Inflammatory macrophage treated with lipopolysaccharide for 4 hours (primary cell): ENCODE results near the gene HSPA12B.

Source experiments
- DNase-seq: peaks from one replicate; pipeline ENCODE4 v3.0.0-alpha.2; 2020

The HSPA12B gene

DNA sequence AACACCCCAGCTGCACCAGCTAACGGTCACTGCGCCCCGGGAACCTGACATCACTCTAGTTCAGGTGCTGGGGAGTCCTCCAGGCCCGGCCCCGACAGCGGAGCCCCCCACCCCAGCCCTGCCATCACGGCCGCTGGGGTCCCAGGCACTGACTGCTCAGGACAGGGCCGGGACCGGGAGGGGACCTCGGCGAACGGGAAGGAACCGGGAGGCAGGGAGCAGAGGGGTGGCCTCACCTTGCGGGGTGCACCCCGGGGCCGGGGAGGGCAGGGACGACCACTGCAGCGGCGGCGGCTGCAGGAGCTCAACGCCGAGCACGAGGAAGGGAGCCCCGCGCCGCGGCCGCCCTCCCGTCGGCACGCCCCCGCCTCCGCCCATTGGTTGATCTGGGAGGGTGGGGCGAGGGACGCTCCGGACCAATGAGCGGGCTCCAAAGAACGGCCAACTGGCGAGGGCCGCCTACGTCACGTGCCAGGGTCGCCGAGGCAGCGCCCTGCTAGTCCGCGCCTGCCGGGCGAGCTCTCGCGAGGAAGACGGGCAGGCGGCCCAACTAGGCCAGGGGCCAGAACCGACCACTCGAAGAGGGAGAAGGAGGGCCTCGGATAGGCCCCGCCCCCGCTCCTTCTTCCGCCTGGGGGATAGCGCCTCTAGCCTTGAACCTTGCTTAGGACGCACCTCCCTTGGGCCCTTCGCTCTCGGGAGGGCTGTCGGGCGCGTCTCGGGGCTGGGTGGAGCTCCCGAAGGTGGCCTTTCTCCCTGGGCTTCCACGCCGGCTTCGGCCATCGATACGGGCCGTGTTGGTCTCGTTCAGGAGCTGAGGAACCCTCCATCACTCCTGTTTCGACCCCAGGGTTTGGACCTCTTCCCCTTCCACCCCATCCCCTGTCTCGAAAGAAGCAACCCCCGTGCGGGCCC lies 35.2 kb downstream of the HSPA12B start, which contains the start of gene ADISSP:
TSS of gene ADISSP (minus strand) at position 327 of the 915 bp plus-strand sequence. CDS start 7,653 bp downstream, outside the sequence.
- DNase-seq = peak; percentile 99

DNA sequence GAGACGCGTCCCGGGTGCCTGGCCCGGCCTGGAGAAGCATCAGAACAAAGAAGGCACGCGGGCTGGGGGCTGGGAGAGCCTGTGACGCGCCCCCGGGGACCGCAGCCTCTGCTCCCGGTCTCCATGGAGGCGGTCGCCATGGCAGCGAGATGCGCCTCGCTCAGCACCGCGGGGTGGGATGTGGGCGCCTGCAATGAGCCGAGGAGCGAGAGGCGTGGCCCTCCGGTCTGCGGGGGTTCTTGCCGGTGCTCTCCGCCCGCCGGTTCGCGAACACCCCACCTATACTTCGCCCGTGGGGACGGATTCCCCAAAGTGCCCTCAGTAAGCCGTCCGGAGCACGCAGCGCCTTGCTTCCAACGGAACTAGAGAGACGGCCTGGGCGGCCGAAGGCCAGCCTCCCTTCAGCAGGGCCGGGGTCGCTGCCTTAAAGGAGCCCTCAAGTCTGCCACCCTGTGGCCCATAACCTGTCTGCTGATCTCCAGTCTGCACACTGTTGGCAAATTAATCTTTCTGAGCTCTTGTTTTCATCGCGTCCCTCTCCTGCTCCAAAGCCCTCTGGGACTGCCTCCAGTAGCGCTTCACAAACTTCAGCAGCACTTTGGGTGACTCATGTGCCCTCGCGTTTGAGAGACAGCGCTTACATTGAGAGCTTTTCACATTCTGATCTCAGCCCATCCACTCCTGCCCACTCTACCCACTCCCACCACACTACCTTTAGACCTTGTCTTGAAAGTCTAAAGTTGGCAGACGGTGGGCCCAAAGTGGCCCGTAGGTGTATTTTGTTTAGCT lies 36.1 kb downstream of the HSPA12B start:
- peak; percentile 52 for DNase-seq

DNA sequence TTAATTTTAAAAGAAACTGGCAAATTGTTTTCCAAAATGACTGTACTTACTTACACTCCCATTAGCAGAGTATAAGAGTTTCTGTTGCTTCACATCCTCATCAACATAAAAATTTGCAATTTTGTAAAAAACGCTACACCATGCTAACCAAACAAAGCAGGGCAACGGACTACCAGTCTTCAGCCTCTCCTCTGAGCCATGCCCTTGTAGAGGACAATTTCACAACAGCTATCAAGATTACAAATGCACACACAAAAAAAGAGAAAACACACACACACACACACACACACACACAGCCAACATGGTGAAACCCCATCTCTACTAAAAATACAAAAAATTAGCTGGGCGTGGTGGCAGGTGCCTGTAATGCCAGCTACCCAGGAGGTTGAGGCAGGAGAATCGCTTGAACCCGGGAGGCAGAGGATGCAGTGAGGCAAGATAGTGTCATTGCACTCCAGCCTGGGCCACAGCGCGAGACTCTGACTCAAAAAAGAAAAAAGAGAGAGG lies 39.1 kb downstream of the HSPA12B start:
- no peak for DNase-seq

DNA sequence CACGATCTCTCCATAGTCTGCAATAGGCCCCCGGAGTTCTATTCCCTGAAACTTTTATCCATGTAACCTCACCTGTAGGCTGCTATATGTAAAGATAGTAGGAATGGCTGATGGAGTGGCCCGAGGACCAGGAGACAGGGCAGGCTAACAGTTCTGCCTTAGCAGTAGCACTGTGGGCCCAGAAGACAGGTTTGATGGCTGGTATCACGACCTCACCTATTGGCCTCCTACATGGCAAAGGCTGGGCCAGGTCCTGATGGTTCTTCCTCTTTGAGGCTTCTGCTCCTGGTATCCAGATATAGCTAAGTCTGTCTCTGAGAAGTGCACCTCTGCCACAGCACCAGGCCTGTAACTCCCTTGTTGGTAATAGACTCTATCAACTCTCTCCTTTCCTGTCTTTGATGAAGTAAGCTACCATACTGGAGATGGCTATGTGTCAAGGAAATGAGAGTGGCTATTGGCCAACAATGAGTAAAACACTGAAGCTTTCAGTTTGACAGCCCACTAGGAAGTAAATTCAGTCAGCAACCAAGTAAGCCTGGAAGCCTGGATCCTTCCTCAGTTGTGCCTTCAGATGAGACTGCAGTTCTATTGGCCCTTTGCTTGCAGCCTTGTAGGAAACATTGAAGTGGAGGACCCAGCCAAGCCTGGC lies 43.1 kb downstream of the HSPA12B start:
- DNase-seq = peak; percentile 77

DNA sequence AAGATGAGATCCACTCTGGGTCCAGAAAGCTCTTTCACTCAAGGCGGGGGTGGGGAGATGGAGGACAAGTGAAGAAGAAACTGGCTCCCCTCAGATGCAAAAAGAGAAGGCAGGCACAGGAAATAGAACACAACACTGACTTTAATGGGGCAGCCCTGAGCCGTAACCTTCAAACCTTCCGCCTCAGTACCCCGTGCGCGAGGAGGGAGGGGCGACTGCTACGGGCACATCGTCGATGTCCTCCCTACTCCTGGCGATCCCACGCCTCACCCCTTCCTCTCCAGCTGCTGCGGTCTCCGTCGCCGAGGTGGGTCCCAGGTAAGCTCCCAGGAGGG lies 44.9 kb downstream of the HSPA12B start:
- DNase-seq = no peak

DNA sequence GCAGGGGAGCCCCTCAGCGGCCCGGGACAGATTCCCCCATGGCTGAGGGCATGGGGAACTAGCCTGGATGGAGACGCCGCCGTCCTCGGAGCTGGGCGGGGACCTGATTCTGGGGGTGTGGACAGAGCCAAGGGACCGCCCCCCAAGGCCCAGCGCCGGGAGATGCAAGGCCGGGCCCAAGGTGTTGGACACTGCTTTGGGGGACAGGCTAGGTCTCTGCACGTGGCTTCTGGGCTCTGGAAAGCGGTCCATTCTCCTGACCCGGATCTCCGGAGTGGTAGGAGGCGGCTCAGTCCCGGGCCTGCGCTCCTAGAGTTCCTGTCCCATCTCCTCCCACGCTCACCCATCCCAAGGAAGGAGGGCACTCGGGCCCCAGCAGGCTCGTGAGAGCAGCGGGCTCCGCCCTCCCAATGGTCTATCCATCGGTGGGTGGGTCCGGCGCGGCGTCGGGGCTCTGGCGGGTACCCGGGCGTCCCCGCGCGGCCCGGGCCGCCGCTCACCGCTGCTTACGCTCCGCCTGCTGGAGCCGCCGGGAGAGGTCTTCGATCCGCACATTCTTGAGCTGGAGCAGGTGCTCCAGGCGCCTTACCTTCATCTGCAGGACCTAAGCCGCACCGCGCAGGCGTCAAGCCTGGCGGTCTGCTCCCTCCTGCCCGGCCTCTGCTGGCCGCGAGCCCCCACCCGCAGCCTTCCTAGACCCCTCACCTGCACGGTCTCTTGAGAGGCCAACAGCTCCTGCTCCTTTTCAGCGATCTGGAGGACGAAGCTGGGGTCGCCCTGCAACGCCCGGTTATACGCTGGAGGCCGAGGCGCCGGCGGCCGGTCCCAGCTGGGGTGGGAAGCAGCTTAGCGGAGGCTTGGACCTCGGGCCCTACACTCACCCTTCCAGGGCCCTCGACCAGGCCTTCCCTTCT lies 45.5 kb downstream of the HSPA12B start:
- peak; percentile 52 for DNase-seq

DNA sequence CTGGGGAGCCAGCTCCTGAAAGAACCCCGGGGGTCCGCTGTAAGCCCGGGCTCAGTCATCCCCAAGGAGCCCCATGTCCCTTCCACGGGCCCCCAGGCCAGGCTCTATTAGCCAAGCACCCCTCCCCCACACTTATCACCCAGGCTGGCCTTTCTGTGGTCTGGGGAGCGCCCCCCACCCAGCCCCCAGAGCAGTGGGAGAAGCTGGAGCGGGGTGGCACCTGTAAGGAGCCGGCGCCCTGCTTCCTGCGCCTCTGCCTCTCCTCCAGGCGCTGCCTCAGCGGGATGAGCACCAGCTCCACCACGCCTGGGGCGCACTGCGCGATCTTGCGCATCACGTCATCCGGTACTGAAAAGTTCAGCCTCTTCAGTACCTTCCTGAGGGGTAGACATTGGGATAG lies 46.5 kb downstream of the HSPA12B start:
- DNase-seq = no peak

DNA sequence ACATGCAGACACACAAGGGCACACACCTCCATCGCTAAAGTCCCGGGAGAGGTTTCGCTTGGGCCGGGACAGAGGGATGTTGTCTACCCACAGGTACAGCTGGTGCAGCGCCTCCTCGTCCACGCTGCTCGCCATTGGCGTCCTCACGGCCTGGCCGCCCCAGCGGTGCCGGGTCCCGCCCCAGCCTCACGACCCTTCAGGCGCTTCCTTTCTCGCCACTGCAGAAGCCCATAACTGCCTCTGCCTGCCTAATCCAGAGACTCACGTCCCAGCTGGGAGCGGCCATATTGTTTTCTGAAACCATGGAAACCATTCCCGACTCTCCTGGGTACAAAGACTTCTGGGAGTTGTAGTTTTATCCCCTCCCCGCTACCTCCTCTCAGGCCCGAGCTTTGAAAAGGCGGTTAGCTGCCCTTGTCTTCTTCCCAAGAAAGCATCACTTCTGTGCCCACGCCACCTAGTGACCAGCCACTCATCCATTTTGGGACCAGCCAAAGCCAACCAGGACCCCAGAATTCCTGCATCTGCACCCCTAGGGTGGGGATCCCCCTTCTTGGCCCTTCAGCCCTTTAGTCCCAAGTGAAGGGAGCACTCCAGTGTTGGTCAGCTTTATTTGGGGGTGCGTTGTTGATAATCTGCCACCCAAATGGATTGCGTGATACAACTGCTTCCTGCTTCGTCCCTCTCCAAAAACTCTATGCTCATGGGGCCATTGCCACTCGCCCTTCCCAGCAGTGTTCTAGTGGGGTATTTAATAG lies 48.8 kb downstream of the HSPA12B start, which contains the start of gene SPEF1:
TSS of gene SPEF1 (minus strand) at position 296 of the 758 bp plus-strand sequence. CDS start at position 135, 161 bp downstream.
- peak; percentile 91 for DNase-seq

DNA sequence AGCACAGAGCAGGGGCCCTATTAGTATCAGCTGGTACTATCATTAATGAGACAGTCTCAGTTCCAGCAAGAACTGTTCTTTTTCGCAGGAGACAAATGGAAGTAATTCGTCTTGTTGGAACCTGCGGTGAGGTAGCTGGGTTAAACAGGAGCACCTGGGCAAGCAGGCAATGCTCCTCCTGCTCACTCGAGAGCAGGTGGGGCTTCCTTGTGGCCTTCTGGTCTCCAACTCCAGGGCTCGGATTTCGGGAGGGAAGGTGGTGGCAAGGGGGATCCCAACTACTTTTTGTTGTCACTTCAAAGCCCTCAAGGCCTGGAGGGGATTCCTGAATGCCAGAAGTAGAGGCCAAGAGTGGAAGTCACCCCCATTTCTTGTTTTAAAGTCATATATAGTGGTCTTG lies 50.1 kb downstream of the HSPA12B start:
- DNase-seq = no peak

DNA sequence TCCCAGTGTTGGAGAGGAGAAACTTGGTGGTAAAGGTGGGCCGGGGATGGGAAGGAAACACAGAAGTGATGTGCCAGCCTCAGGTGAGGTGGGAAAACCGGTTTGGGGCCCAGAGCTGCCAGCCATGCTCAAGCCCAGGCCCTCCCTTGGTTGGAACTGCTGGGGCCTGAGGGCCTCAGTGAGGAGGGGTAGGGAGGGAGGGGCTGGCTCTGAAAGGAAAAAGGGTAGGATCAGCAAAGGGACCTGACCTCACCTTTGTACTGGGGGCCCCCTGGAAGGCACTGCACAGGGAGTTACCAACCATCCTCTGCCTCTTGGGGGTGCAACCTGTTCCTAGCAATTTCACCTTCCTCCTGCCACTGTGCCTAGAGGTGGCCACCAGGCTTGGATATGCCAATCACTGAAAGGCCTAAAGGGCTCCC lies 50.6 kb downstream of the HSPA12B start:
- DNase-seq = no peak

DNA sequence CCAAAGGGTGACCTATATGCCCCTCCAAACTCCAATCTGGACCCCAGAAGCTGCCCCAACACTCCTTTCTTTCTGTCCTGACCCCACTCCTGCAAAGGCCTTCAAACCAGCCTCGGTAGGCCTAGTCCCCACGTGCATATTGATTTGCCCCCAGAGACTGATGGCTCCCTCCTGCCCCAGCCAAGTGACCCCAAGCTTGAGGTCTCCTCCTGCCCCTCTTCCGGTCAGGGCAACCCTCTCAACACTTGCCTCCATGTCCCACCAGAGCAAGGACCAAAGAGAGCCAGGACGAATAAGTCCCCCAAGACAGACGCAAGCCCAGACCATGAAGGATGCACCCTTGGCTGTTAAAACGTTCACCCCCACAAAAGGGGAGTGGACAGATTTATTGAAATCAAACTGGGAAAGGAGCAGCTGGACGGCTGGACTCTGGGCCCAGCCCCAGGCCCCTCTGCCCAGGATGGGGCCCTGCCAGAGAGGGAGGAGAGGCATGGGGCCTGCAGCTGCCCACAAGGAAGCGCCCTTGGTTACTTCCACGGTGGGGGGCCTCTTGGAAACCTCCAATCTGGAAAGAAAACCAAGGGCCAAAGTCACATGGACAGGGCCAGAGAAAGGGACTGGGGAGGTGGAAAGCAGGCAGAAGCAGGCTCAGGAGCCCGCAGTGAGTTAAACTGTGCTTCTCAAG lies 51.2 kb downstream of the HSPA12B start:
- DNase-seq = no peak

DNA sequence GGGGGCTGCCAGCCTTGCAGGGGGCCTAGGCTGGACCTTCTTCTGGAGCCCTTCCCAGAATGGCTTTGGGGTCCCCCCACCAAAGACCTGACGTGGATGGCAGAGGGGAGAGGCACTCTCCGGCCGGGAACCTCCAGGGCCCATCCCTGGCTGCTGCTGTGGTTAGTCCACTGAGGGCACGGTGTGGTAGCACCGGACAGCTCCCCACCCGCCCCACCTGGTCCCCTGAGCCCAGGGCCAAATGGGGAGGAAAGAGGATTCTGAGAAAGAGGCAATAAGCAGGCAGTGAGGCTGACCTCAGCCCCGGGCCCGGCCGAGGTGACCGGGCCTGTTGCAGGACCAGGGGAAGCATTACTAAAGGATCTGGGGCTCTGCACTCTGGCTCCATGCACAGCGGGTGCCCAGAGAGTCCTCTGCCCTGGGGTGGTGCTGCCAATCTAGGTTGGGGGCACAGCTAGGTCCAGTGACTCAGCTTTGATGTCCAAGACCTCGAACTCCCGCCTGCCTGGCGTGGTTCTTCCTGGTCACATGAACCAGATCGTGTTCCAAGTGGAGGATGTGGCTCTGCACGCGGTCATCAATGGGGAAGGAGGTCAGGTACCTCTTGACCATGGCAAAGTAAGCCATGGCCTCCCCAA lies 51.9 kb downstream of the HSPA12B start:
- DNase-seq = no peak

DNA sequence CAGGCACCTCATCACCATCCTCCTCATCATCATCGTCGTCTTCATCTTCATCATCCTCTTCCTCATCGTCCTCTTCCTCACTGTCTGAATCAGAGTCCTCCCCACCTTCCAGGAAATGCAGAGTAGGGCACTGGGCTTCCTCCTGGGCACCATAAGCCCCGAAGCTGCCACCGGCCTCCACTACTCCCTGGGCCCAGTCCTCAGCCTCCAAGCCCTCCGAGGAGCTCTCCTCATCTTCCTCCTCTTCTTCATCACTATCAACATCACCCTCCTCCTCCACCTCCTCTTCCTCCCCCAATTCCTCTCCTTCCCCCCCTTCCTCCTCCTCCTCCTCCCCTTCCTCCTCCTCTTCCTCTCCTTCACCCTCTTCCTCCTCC lies 52.4 kb downstream of the HSPA12B start:
- no peak for DNase-seq

DNA sequence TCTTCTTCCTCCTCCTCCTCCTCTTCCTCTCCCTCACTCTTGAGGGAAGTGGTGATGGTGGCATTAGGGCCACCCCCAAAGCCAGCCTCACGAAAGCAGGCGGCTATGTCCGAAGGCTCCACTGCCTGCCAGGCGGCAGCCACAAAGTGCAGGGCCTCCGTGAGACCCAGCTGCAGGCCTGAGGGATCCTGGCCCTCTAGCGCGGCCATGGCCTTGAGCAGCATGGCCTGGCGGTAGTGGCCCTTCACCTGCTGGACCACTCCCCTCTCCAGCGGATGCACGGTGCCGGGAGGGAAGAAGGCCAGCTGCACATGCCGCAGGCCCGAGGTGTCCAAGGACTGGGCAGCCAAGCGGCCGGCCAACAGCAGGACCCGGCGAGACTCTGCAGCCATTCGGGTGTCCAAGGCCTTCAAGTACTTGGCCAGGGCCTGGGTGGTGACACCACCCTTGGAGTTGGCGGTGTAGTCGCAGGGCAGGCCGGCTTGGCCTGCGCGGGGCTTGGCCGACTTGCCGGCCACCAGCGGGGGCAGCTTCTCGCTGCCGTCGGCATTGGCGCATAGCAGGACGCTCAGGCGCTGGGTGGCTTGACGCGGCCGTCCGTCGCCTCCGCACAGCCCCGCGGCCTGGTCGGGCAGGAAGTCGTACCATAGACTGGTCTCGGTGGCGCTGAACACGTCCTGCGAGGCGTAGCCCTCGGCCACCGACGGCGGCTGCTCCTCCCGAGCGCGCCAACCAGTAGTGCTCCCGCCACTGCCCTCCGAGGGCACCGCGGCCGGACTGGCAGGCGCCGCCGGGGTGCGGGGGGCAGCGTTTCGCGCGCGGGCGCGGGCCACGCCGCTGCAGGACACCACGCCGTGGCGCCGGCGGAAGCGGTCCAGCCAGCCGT lies 53.0 kb downstream of the HSPA12B start:
- DNase-seq = no peak

DNA sequence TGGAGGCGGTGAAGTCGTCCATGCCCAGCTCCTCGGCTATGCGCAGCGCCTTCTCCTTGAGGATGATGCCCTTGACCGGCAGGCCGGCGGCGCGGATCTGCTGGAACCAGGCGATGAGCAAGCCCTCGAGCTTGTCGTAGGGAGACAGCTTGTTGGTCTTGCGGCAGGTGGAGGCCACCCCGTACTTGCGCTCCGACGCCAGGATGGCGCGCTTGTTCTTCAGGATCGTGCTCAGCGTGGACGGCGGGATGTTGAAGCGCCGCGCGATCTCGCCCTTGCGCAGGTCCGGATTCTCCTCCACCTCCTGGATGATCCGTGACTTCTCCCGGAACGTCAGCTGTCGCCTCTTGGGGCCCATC lies 53.6 kb downstream of the HSPA12B start:
- DNase-seq = peak; percentile 54

DNA sequence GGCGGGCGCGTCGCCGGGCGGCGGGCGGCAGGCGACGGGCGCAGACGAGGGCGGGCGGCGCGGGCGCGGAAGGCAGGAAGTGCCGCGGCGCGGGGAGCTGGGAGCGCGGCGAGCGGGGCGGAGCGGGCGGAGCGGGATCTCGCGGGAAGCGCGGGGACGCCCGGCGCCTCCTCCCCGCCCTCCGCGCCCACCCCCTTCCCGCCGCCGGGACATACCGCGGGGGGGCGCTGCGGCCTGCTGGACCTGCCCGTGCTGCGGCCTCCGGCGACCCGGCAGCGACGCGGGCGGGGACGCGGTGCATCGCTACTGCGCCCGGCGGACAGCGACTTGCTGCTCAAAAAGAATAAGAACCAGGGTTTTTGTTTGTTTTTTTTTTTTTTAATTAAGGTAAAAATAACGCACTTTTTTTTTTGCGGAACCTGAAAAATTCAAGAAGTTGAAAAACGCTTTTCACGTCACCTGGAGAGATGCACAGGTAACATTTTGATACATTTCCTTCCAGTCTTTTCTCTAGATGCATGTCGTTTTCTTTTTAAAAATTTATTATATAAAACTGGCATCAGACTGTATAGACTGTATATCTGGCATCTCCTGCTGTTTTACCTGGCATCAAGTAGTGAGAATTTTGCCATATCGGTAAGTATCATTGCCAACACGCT lies 54.3 kb downstream of the HSPA12B start, which contains the start of gene CENPB:
TSS of gene CENPB (minus strand) at position 76 of the 659 bp plus-strand sequence. CDS start 257 bp downstream, outside the sequence.
- peak; percentile 88 for DNase-seq

DNA sequence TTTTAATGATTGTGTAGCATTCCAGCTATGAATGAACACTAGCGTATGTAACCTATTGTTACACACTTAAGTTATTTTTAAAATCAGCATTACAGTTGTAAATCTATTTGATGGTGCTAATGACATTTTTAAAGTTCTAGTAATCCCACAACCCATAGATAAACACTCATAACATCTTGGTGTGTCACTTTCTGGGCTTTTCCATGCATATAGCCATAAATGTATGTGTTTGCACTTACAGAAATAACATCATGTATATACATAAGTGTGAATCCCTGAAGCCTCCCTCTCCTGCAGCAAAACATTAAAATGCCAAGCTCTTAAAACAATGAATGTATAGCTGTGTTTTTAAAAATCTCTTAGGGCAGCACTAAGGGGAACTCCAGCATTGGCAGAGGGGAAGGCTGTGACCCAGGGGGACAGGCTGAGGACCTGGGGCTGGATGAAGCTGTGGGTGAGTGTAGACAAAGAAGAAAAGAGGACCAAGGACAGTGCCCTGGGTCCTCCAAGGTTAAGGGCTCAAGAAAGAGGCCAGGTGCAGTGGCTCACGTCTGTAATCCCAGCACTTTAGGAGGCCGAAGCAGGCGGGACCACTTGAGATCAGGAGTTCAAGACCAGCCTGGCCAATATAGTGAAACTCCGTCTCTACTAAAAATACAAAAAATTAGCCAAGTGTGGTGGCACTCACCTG lies 55.0 kb downstream of the HSPA12B start:
- DNase-seq = no peak

DNA sequence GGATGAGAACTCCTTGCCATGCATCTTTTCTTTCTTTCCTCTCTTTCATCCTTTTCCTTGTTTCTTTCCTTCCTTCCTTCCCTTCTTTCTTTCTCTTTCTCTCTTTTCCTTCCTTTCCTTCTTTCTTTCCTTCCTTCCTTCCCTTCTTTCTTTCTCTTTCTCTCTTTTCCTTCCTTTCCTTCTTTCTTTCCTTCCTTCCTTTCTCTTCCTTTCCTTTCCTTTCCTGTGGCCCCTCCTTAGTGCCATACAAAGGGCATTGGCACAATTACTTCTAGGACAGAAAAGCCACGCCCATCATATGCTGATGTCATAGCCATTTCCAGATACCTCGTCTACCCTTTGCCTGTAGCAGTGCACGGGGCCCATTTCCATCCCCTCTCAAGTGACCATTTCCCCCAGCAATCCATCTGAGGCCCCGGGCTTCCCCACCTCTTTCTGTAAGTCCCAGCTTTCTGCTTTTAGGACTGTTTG lies 56.2 kb downstream of the HSPA12B start:
- no peak for DNase-seq
